Heart left ventricle (tissue), 16 donors: ENCODE measurements around the gene DOCK4. TPM values are rescaled to one million over a fixed set of nuclear protein-coding genes. Genes with fewer than 3 reads are reported as not detected.
A peak's percentile ranks its signal among the peaks of the same experiment; 100 is the strongest.

Experiments used
- ATAC-seq, 4 donors: fragments of 200-7000 bp; cut with Tn5 transposase; one replicate each; pipeline ENCODE4 v1.9.1; 2020 to 2022; ENCODE audit warnings: moderate library complexity in 4 of 4, mild to moderate bottlenecking in 3 of 4, moderate number of reproducible peaks in 1 of 4
- DNase-seq, 5 donors: peaks; one replicate each; pipeline ENCODE4 v3.0.0-alpha.2; 2020
- H3K27ac ChIP-seq, 12 donors: fragments of 200-600 bp; sonication (generic) in 4 of 12; one replicate each; pipeline versions ENCODE4 v1.5.0 to v1.8.0; 2016 to 2022; ENCODE audit warnings: mild to moderate bottlenecking in 2 of 12
- H3K27me3 ChIP-seq, 9 donors: fragments of 200-600 bp; sonication (generic) in 2 of 9; one replicate each; pipeline versions ENCODE4 v1.5.1 to v1.8.0; 2016 to 2022; ENCODE audit warnings: mild to moderate bottlenecking in 3 of 9
- H3K36me3 ChIP-seq, 9 donors: fragments of 200-600 bp; sonication (generic) in 2 of 9; one replicate each; pipeline versions ENCODE4 v1.5.0 to v1.8.0; 2018 to 2022; ENCODE audit warnings: mild to moderate bottlenecking in 2 of 9
- H3K4me1 ChIP-seq, 12 donors: fragments of 200-600 bp; sonication (generic) in 4 of 12; one replicate each; pipeline versions ENCODE4 v1.5.0 to v1.8.0; 2016 to 2022; ENCODE audit warnings: mild to moderate bottlenecking in 3 of 12
- H3K4me3 ChIP-seq, 12 donors: fragments of 200-600 bp; sonication (generic) in 4 of 12; one replicate each; pipeline versions ENCODE4 v1.5.0 to v1.8.0; 2017 to 2022; ENCODE audit warnings: mild to moderate bottlenecking in 9 of 12, moderate library complexity in 4 of 12
- H3K9me3 ChIP-seq, 12 donors: fragments of 200-600 bp; sonication (generic) in 4 of 12; one replicate each; pipeline versions ENCODE4 v1.5.0 to v1.8.0; 2016 to 2022; ENCODE audit warnings: mild to moderate bottlenecking in 1 of 12
- CTCF ChIP-seq, 12 donors: fragments of 200-600 bp; sonication (generic) in 4 of 12; IDR thresholded peaks; one replicate each; pipeline versions ENCODE4 v1.5.0 to v1.8.0; 2018 to 2022; ENCODE audit warnings: antibody characterized with exemption in 12 of 12, mild to moderate bottlenecking in 5 of 12
- POLR2A ChIP-seq, 2 donors: fragments of 450-650 bp; IDR thresholded peaks; one replicate each; pipeline ENCODE4 v1.6.1; 2017; ENCODE audit warnings: antibody characterized with exemption in 2 of 2, mild to moderate bottlenecking in 2 of 2, moderate library complexity in 2 of 2
- WGBS, 4 donors: extraction: QIAGEN DNeasy Blood & Tissue Kit in 2 of 4; methylation state at CpG; one replicate each; pipeline versions ENCODE4 v1.1.5 to v1.1.7; 2013 to 2018; 5-methylcytosine and 5-hydroxymethylcytosine counted together
- intact Hi-C, 10 donors: fragments of 100-400 bp; cut with DNase I; formaldehyde crosslinking; loops; one replicate each; pipeline versions ENCODE4 v1.11.1 to v1.14.2; 2022
- polyA plus RNA-seq, 2 donors: library from polyadenylated mRNA; stranded (reverse); fragments of 200-250 nt; gene quantifications; one replicate each; pipeline ENCODE4 v1.2.3, GENCODE V29; 2013
- total RNA-seq, 9 donors: library from RNA; depleted of rRNA in 2 of 9; stranded (reverse); fragments of >200 nt in 2 of 9; fragmentation: NEBNext Ultra II Directional in 3 of 9; extraction: Animal tissue kit (Norgen Biotek cat#: 25700) in 3 of 9; gene quantifications; one replicate each; pipeline versions ENCODE4 v1.1.0 to v1.2.4, GENCODE V29; 2016 to 2023
- donor health status: ischemic (EF 13 %, LVEDD 7.1; RV severe dilation, severe dysfunction).
- donor health status: healthy with polysubstance abuse.
- donor health status: DM: no; HTN: yes; CAD: no.
- donor health status: DM: no; HTN: no; CAD: no.
- donor health status: ischemic (EF 25% LVEDD 6.9; RV normal size, moderate dysfunction).
- donor health status: ischemic (EF 25% LVEDD 5.7; RV mildly dilated, moderate dysfunction).
- donor health status: healthy.
- donor health status: DM: yes; HTN: yes; CAD: no.
- donor health status: ischemic (EF 35%, LVEDD 5.7; RV mildly dilated, moderate dysfunction).
- donor health status: nonischemic (EF 11% LVEDD 7.7; RV severe dilation, severe dysfunction).
- donor health status: DM: yes; HTN: yes; CAD: no.
- donor health status: PGD.
- donor health status: ischemic (EF 29% LVEDD 5.4; RV normal size, mild dysfunction).
- donor health status: nonischemic (EF 23%, LVEDD 6.1; RV moderate dilation, normal function).

The DOCK4 gene
- total and polyA plus RNA-seq, 11 donors, result 5.1 to 40.8 (median 13.1) TPM

- no peaks in the 10 kb centered on the region for H3K36me3 ChIP-seq
- 88 to 94% (median 93%) methylated on average over 7 of the region's 7 CpGs for WGBS, 4 donors
- TF ChIP-seq CTCF (IDR thresholded peaks at IDR 0.05) (no peak), POLR2A (IDR thresholded peaks at IDR 0.05) (no peak)
- H3K9me3 ChIP-seq, result no peaks in the 10 kb centered on the region
- no peaks in the 10 kb centered on the region for H3K27me3 ChIP-seq
- peaks cover 0 to 77% (median 19%) of the 10 kb centered on the region in 12 donors for H3K4me1 ChIP-seq
- H3K4me3 ChIP-seq, result no peak overlapping the region
- no peak for DNase-seq
- peak overlapping the region in 4 of 12 donors; percentile 6 to 94 (median 47) for H3K27ac ChIP-seq
- ATAC-seq, result no peak
- intact Hi-C loops, result loop anchor here in 3 of 10 donors (10.0 kb wide), 1 partner anchor 121 kb away; the partner anchor contains the start of genes DOCK4 (in 3 of the 3) and ZNF277 (in 3 of the 3)
These were observed 122.3 kb downstream of the DOCK4 start for GRCh38 chr7:112083776-112084355.

GRCh38 chr7:112082306-112082705 lies 123.9 kb downstream of the DOCK4 start:
- Histone ChIP-seq H3K36me3 (no peaks in the 10 kb centered on the region), H3K27me3 (no peaks in the 10 kb centered on the region), H3K9me3 (no peaks in the 10 kb centered on the region), H3K4me1 (peaks cover 0 to 77% (median 19%) of the 10 kb centered on the region in 12 donors), H3K27ac (peak overlapping the region in 2 of 12 donors; percentile 16 to 94), H3K4me3 (no peak overlapping the region)
- intact Hi-C loops, result loop anchor here in 3 of 10 donors (10.0 kb wide), 1 partner anchor 122 kb away; the partner anchor contains the start of genes DOCK4 (in 3 of the 3) and ZNF277 (in 3 of the 3)
- DNase-seq (no peak), ATAC-seq (no peak)
- TF ChIP-seq CTCF (IDR thresholded peaks at IDR 0.05) (no peak), POLR2A (IDR thresholded peaks at IDR 0.05) (no peak)
- WGBS, 4 donors, result 77 to 87% (median 84%) methylated on average over 7 of the region's 7 CpGs

GRCh38 chr7:112081778-112082177 lies 124.4 kb downstream of the DOCK4 start:
- H3K27ac ChIP-seq, result peak overlapping the region in 4 of 12 donors; percentile 15 to 94 (median 35)
- ATAC-seq (peak in 2 of 4 donors; percentile 38 to 69), DNase-seq (no peak)
- H3K27me3 ChIP-seq, result no peaks in the 10 kb centered on the region
- peaks cover 0 to 72% (median 17%) of the 10 kb centered on the region in 12 donors for H3K4me1 ChIP-seq
- intact Hi-C loops, result loop anchor here in 3 of 10 donors (10.0 kb wide), 1 partner anchor 123 kb away; the partner anchor contains the start of genes DOCK4 (in 3 of the 3) and ZNF277 (in 3 of the 3)
- 92 to 96% (median 95%) methylated on average over 4 of the region's 4 CpGs for WGBS, 4 donors
- no peaks in the 10 kb centered on the region for H3K36me3 ChIP-seq
- H3K4me3 ChIP-seq, result no peak overlapping the region
- no peaks in the 10 kb centered on the region for H3K9me3 ChIP-seq
- TF ChIP-seq POLR2A (IDR thresholded peaks at IDR 0.05), result no peak
- TF ChIP-seq CTCF (IDR thresholded peaks at IDR 0.05), result no peak

GRCh38 chr7:112080978-112081377 lies 125.2 kb downstream of the DOCK4 start:
- Histone ChIP-seq H3K27ac (peak overlapping the region in 9 of 12 donors; percentile 11 to 94 (median 41)), H3K27me3 (no peaks in the 10 kb centered on the region), H3K9me3 (no peaks in the 10 kb centered on the region), H3K36me3 (no peaks in the 10 kb centered on the region), H3K4me3 (peak overlapping the region in 3 of 12 donors; percentile 2 to 14 (median 3)), H3K4me1 (peaks cover 0 to 69% (median 21%) of the 10 kb centered on the region in 12 donors)
- DNase-seq (peak in 2 of 5 donors; percentile 28), ATAC-seq (peak; percentile 32 to 71 (median 64))
- intact Hi-C loops, result loop anchor here in 3 of 10 donors (10.0 kb wide), 1 partner anchor 124 kb away; the partner anchor contains the start of genes DOCK4 (in 3 of the 3) and ZNF277 (in 3 of the 3)
- WGBS, 4 donors, result 63 to 69% (median 66%) methylated on average over 8 of the region's 8 CpGs
- TF ChIP-seq POLR2A (IDR thresholded peaks at IDR 0.05) (no peak), CTCF (IDR thresholded peaks at IDR 0.05) (no peak)
